Aorta (tissue), 5 donors: Measurements from ENCODE around the gene PRM3. TPM values are rescaled to one million over a fixed set of nuclear protein-coding genes. Genes with fewer than 3 reads are reported as not detected.

Experiments used
- ATAC-seq: fragments of 200-7000 bp; cut with Tn5 transposase; one replicate; pipeline ENCODE4 v1.9.1; 2022; ENCODE audit warnings: moderate library complexity; ENCODE audit not compliant: low FRiP score
- DNase-seq, 2 donors: peaks; one replicate each; pipeline ENCODE4 v3.0.0-alpha.2; 2020
- H3K27ac ChIP-seq, 2 donors: one replicate each; pipeline ENCODE4 v1.5.1; 2013; ENCODE audit warnings: low read length in 2 of 2, mild to moderate bottlenecking in 2 of 2, moderate library complexity in 2 of 2, control low read depth in 1 of 2, inconsistent platforms in 1 of 2, low read depth in 1 of 2
- H3K27me3 ChIP-seq, 2 donors: one replicate each; pipeline ENCODE4 v1.6.1; 2013; ENCODE audit warnings: control low read depth in 1 of 2, low read length in 1 of 2, mild to moderate bottlenecking in 1 of 2, moderate library complexity in 1 of 2; ENCODE audit not compliant: insufficient read depth in 2 of 2, control insufficient read depth in 1 of 2
- H3K36me3 ChIP-seq, 2 donors: one replicate each; pipeline ENCODE4 v1.6.1; 2013; ENCODE audit warnings: control low read depth in 1 of 2, low read length in 1 of 2, mild to moderate bottlenecking in 1 of 2; ENCODE audit not compliant: insufficient read depth in 2 of 2, control insufficient read depth in 1 of 2
- H3K4me1 ChIP-seq, 2 donors: one replicate each; pipeline ENCODE4 v1.6.1; 2013; ENCODE audit warnings: low read length in 2 of 2, control low read depth in 1 of 2, mild to moderate bottlenecking in 1 of 2, moderate library complexity in 1 of 2; ENCODE audit not compliant: insufficient read depth in 2 of 2, control insufficient read depth in 1 of 2
- H3K4me3 ChIP-seq, 2 donors: one replicate each; pipeline ENCODE4 v1.5.1; 2013; ENCODE audit warnings: low read length in 2 of 2, control low read depth in 1 of 2, mild to moderate bottlenecking in 1 of 2
- H3K9me3 ChIP-seq: one replicate; pipeline ENCODE4 v1.6.1; 2013; ENCODE audit warnings: mild to moderate bottlenecking, low read length; ENCODE audit not compliant: control insufficient read depth
- WGBS, 2 donors: extraction: QIAGEN DNeasy Blood & Tissue Kit; methylation state at CpG; one replicate each; pipeline ENCODE4 v1.1.7; 2013; 5-methylcytosine and 5-hydroxymethylcytosine counted together
- intact Hi-C, 2 donors: fragments of 100-400 bp; cut with DNase I; formaldehyde crosslinking; loops; one replicate each; pipeline versions ENCODE4 v1.14.2 to v1.15.0; 2022
- polyA plus RNA-seq, 2 donors: library from polyadenylated mRNA; stranded (reverse); fragments of 200-250 nt; gene quantifications; one replicate each; pipeline ENCODE4 v1.2.3, GENCODE V29; 2013
- total RNA-seq, 2 donors: library from RNA; stranded (reverse); fragmentation: NEBNext Ultra II Directional; extraction: Animal tissue kit (Norgen Biotek cat#: 25700); gene quantifications; one replicate each; pipeline ENCODE4 v1.2.1, GENCODE V29; 2021
- donor health status: healthy with polysubstance abuse.
- donor health status: Bipolar disorder and iron deficiency.
- donor health status: DM: no; HTN: no; CAD: no.
- donor health status: DM: no; HTN: no; CAD: no.
- donor health status: DM: yes; HTN: yes; CAD: no.

The PRM3 gene
- total and polyA plus RNA-seq, 4 donors = not detected

- H3K27me3 ChIP-seq = no peaks in the 10 kb centered on the region
- intact Hi-C loops = loop anchor here in 1 of 2 donors (10.0 kb wide), 1 partner anchor 148 kb away; no protein-coding TSS in a partner anchor
- H3K9me3 ChIP-seq = no peaks in the 10 kb centered on the region
- H3K27ac ChIP-seq = no peak overlapping the region
- H3K4me1 ChIP-seq = no peaks in the 10 kb centered on the region
- H3K4me3 ChIP-seq = no peak overlapping the region
- WGBS, 2 donors = 87 to 90% methylated on average over 8 of the region's 8 CpGs
- no peak for DNase-seq
- no peak for ATAC-seq
- no peaks in the 10 kb centered on the region for H3K36me3 ChIP-seq
Observed at GRCh38 chr16:11252482-11252931, 20.9 kb downstream of the PRM3 start.

GRCh38 chr16:11251525-11252481, 21.6 kb downstream of the PRM3 start:
- H3K36me3 ChIP-seq = no peaks in the 10 kb centered on the region
- H3K27ac ChIP-seq = no peak overlapping the region
- no peaks in the 10 kb centered on the region for H3K4me1 ChIP-seq
- H3K9me3 ChIP-seq = no peaks in the 10 kb centered on the region
- intact Hi-C loops = loop anchor here in 1 of 2 donors (10.0 kb wide), 1 partner anchor 147 kb away; no protein-coding TSS in a partner anchor
- 78 to 83% methylated on average over 18 of the region's 18 CpGs for WGBS, 2 donors
- DNase-seq = no peak
- H3K4me3 ChIP-seq = no peak overlapping the region
- no peaks in the 10 kb centered on the region for H3K27me3 ChIP-seq
- ATAC-seq = no peak

GRCh38 chr16:11250786-11251524, 22.5 kb downstream of the PRM3 start:
- Histone ChIP-seq H3K36me3 (no peaks in the 10 kb centered on the region), H3K27ac (no peak overlapping the region), H3K4me3 (no peak overlapping the region), H3K27me3 (no peaks in the 10 kb centered on the region), H3K4me1 (no peaks in the 10 kb centered on the region), H3K9me3 (no peaks in the 10 kb centered on the region)
- no peak for ATAC-seq
- WGBS, 2 donors = 94 to 95% methylated on average over 10 of the region's 10 CpGs
- intact Hi-C loops = loop anchor here in 1 of 2 donors (10.0 kb wide), 1 partner anchor 146 kb away; no protein-coding TSS in a partner anchor
- DNase-seq = no peak

- H3K9me3 ChIP-seq = no peaks in the 10 kb centered on the region
- H3K4me1 ChIP-seq = no peaks in the 10 kb centered on the region
- ATAC-seq (no peak), DNase-seq (no peak)
- intact Hi-C loops = loop anchor here in 1 of 2 donors (10.0 kb wide), 1 partner anchor 145 kb away; no protein-coding TSS in a partner anchor
- no peak overlapping the region for H3K4me3 ChIP-seq
- no peaks in the 10 kb centered on the region for H3K36me3 ChIP-seq
- H3K27me3 ChIP-seq = no peaks in the 10 kb centered on the region
- WGBS, 2 donors = 71 to 75% methylated on average over 16 of the region's 16 CpGs
- no peak overlapping the region for H3K27ac ChIP-seq
Observed at GRCh38 chr16:11250091-11250785, 23.2 kb downstream of the PRM3 start.

- Histone ChIP-seq H3K4me1 (no peaks in the 10 kb centered on the region), H3K4me3 (no peak overlapping the region), H3K27ac (no peak overlapping the region), H3K36me3 (no peaks in the 10 kb centered on the region), H3K9me3 (no peaks in the 10 kb centered on the region), H3K27me3 (no peaks in the 10 kb centered on the region)
- DNase-seq (no peak), ATAC-seq (no peak)
- intact Hi-C loops = loop anchor here in 1 of 2 donors (10.0 kb wide), 1 partner anchor 145 kb away; no protein-coding TSS in a partner anchor
- WGBS, 2 donors = 92 to 94% methylated on average over 63 of the region's 63 CpGs
Observed at GRCh38 chr16:11249233-11250061, 24.0 kb downstream of the PRM3 start.

GRCh38 chr16:11248133-11248532, 25.3 kb downstream of the PRM3 start:
- WGBS, 2 donors = 96 to 97% methylated on average over 8 of the region's 8 CpGs
- H3K9me3 ChIP-seq = no peaks in the 10 kb centered on the region
- DNase-seq (no peak), ATAC-seq (no peak)
- H3K27me3 ChIP-seq = no peaks in the 10 kb centered on the region
- intact Hi-C loops = no loop called here
- H3K36me3 ChIP-seq = no peaks in the 10 kb centered on the region
- no peaks in the 10 kb centered on the region for H3K4me1 ChIP-seq
- no peak overlapping the region for H3K4me3 ChIP-seq
- no peak overlapping the region for H3K27ac ChIP-seq

- intact Hi-C loops = no loop called here
Observed at GRCh38 chr16:11245988-11246387, 27.4 kb downstream of the PRM3 start.

More at GRCh38 chr16:11245988-11246387, 27.4 kb downstream of the PRM3 start:
- no peaks in the 10 kb centered on the region for H3K36me3 ChIP-seq
- ATAC-seq = no peak
- H3K27ac ChIP-seq = no peak overlapping the region
- no peaks in the 10 kb centered on the region for H3K27me3 ChIP-seq
- H3K4me3 ChIP-seq = no peak overlapping the region
- H3K4me1 ChIP-seq = no peaks in the 10 kb centered on the region
- no peaks in the 10 kb centered on the region for H3K9me3 ChIP-seq
- no peak for DNase-seq
